ENCODE data around the gene STEEP1. TPM values are rescaled to one million over a fixed set of nuclear protein-coding genes. Genes with fewer than 3 reads are reported as not detected.

STEEP1 gene
- total and polyA plus RNA-seq, 10 of the 15 experiments (the other 5 are each of a cell fraction or from before 2014, with no cell fraction given) = 15.1 to 53.8 (median 26.0) TPM

- TF ChIP-seq CHD4 (IDR thresholded peaks at IDR 0.05) (no peak), SREBF2 (IDR thresholded peaks at IDR 0.05; ENCODE audit: low read length) (no peak), BACH1 (IDR thresholded peaks at IDR 0.05; ENCODE audit: borderline replicate concordance) (peak; percentile 39; the same call in 1 of the 2 replicates), PML (IDR thresholded peaks at IDR 0.05; ENCODE audit: low read length) (peak; percentile 92), NRF1 (conservative IDR thresholded peaks at IDR 0.05; ENCODE audit: low read depth, low read length) (no peak), PAX8 (IDR thresholded peaks at IDR 0.05) (no peak)
Measured at GRCh38 chrX:119574394-119575266, 9.4 kb upstream of the STEEP1 start, which contains the start of gene UBE2A (continued).

GRCh38 chrX:119573840-119574393 lies 8.7 kb upstream of the STEEP1 start:
- no TSS peak for BruUV-seq (replicated peaks)
- H3K4me3 ChIP-seq = peak overlapping the region; percentile 76
- H3K27me3 ChIP-seq (replicated peaks in 1 of 2; ENCODE audit: control insufficient read depth in 2 of 2, insufficient read depth in 2 of 2, low read length in 1 of 2) = no peaks in the 10 kb centered on the region
- peak overlapping the region; percentile 72 for H3K9ac ChIP-seq (ENCODE audit: control insufficient read depth, insufficient read depth, low read length)
- CTCF ChIA-PET = interaction anchor here (0.8 to 4.7 kb wide), 5 partner anchors 8 to 155 kb away, joined by 3 to 16 read pairs (median 3); no protein-coding TSS in a partner anchor
- no peaks in the 10 kb centered on the region for H3K36me3 ChIP-seq (ENCODE audit: control insufficient read depth in 2 of 2, insufficient read depth in 2 of 2, low read length in 1 of 2)
- peak overlapping the region; percentile 62; the same call in 1 of the 2 replicates for H3K4me2 ChIP-seq (ENCODE audit: control insufficient read depth, insufficient read depth)
- RAD21 ChIA-PET (ENCODE audit: unreplicated experiment) = interaction anchor here (0.7 to 2.5 kb wide), 8 partner anchors 9 to 184 kb away, joined by 3 to 9 read pairs (median 3); partner anchors contain the start of gene NKRF
- SMC1A ChIA-PET (ENCODE audit: uncharacterized antibody, unreplicated experiment) = interaction anchor here (1.0 to 1.3 kb wide), 4 partner anchors 8 to 31 kb away, joined by 3 to 4 read pairs (median 3); partner anchors contain the start of gene STEEP1
- intact Hi-C loops (cut with micrococcal nuclease; ENCODE audit: unreplicated experiment) (loop anchor here (1.0 to 2.0 kb wide), 2 partner anchors 9 to 57 kb away; partner anchors contain the start of gene STEEP1), in situ Hi-C loops (cut with MboI) (no loop called here)
- POLR2A ChIA-PET = interaction anchor here (1.0 to 1.8 kb wide), 4 partner anchors 8 to 33 kb away, joined by 3 to 8 read pairs (median 6); partner anchors contain the start of genes NKRF and STEEP1
- DNase-seq (ENCODE audit: low read depth, low spot score) = no peak
- peak; percentile 7 for ATAC-seq
- no peaks in the 10 kb centered on the region; the same call in 2 of the 3 replicates for H3K9me3 ChIP-seq (replicated peaks; ENCODE audit: control insufficient read depth, insufficient read depth, low read length)
- H2AFZ ChIP-seq (ENCODE audit: control insufficient read depth, low read depth, low read length) = peak overlapping the region; percentile 90
- FAIRE-seq = no peak
- no peaks in the 10 kb centered on the region for H4K20me1 ChIP-seq (ENCODE audit: control insufficient read depth, insufficient read depth)
- H3K4me1 ChIP-seq (ENCODE audit: control insufficient read depth, insufficient read depth, low read length) = no peaks in the 10 kb centered on the region; the same call in 1 of the 2 replicates
- peaks cover 14% of the 10 kb centered on the region for H3K79me2 ChIP-seq (ENCODE audit: control insufficient read depth, insufficient read depth, low read length)
- WGBS (ENCODE audit: insufficient coverage, insufficient replicate concordance, low lambda C conversion rate, missing lambda C conversion rate) = 23% methylated on average over 22 of the region's 30 CpGs
- peak overlapping the region; percentile 55 for H3K27ac ChIP-seq (ENCODE audit: control insufficient read depth, insufficient read depth)
- TF ChIP-seq RELA (IDR thresholded peaks at IDR 0.05; ENCODE audit: borderline replicate concordance, partially characterized antibody) = no peak
- TF ChIP-seq IKZF2 (IDR thresholded peaks at IDR 0.05) = peak in 1 of 2 experiments; percentile 46; a peak in 1 of 4 replicates
- no peak for TF ChIP-seq SIN3A (IDR thresholded peaks at IDR 0.05; ENCODE audit: low read depth, low read length)
- TF ChIP-seq CHD4 (IDR thresholded peaks at IDR 0.05) = no peak
- TF ChIP-seq SREBF2 (IDR thresholded peaks at IDR 0.05; ENCODE audit: low read length) = no peak
- TF ChIP-seq NBN (IDR thresholded peaks at IDR 0.05) = 0 out of 2 replicates have a peak, but pooled peaks have one; percentile 48
- no peak for TF ChIP-seq ZSCAN29 (IDR thresholded peaks at IDR 0.05)
- no peak for TF ChIP-seq CREB1 (IDR thresholded peaks at IDR 0.05; ENCODE audit: low read depth)
- TF ChIP-seq FOS (IDR thresholded peaks at IDR 0.05; ENCODE audit: borderline replicate concordance, extremely low read depth, insufficient read length) = no peak
- TF ChIP-seq POLR2AphosphoS2 (IDR thresholded peaks at IDR 0.05; ENCODE audit: low read depth, low read length) = no peak
- peak; percentile 21; the same call in 1 of the 2 replicates for TF ChIP-seq MTA2 (IDR thresholded peaks at IDR 0.05; ENCODE audit: low read depth)
- TF ChIP-seq ZNF24 (IDR thresholded peaks at IDR 0.05) = no peak
- TF ChIP-seq ATF2 (IDR thresholded peaks at IDR 0.05; ENCODE audit: low read length) = no peak
- TF ChIP-seq TCF3 (IDR thresholded peaks at IDR 0.05; ENCODE audit: borderline replicate concordance, insufficient read depth, low read depth, low read length) = no peak
- TF ChIP-seq ATF7 (IDR thresholded peaks at IDR 0.05; ENCODE audit: low read depth) = no peak
- no peak for TF ChIP-seq SP1 (IDR thresholded peaks at IDR 0.05; ENCODE audit: low read depth, low read length)
- no peak for TF ChIP-seq PAX5 (IDR thresholded peaks at IDR 0.05; ENCODE audit: borderline replicate concordance, low read depth, low read length)
- TF ChIP-seq SREBF1 (IDR thresholded peaks at IDR 0.05; ENCODE audit: low read length) = no peak
- no peak for TF ChIP-seq SUPT20H (IDR thresholded peaks at IDR 0.05; ENCODE audit: borderline replicate concordance, control insufficient read depth, low read depth, low read length)

Measured in GM12878 (cell line).